HG02870 (cell line): ENCODE measurements around the gene TPST2.

Experiments
- ATAC-seq: cut with Tn5 transposase; IDR thresholded peaks from one replicate; pipeline ENCODE4 v1.9.1; 2021; ENCODE audit warnings: mild to moderate bottlenecking, moderate library complexity; ENCODE audit not compliant: unreplicated experiment

The TPST2 gene

DNA sequence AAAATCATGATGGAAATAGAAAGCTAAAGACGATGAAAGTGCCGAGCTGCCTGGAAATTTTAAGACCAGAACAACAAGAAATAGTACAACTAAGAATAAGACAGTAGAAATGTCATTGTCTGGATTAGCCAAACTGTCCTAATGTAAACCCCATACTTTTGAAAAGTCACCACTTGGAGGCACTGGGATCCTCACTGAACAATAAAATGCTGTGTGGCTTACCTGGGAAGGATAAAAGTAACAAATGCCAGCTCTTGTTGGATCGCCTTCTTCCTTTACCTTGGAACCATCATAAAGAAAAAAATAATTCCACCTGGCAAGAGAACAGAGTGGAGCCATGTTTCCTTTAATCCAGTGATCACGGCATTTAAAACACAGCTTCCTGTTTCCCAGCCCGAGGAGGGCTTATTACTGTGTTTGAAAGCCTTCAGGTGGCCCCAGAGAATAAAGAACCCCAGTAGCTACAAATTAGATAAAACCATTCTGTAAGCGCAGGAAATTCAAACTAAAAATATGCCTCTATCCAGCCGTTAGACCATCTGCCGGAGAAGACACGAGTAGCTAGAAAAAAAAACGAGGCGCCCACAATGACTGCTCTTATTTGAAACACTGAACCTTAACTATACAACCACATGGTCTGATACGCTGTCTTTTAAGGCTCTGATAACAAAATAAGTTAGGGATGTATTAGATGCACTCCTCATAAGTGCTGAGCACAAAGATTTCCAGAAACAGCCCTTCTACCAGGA lies 110.7 kb downstream of the TPST2 start:
- no peak for ATAC-seq

GRCh38 chr22:26477341-26477731 lies 112.6 kb downstream of the TPST2 start:
- no peak for ATAC-seq

- no peak for ATAC-seq
These were observed 113.1 kb downstream of the TPST2 start for GRCh38 chr22:26476705-26477340.

GRCh38 chr22:26474682-26475081 lies 115.2 kb downstream of the TPST2 start:
- no peak for ATAC-seq
